NCI-H774 (cell line): ENCODE results near the gene SORCS2.

Source experiments
- DNase-seq: peaks from one replicate; lab custom pipeline; 2025; lab: John Stamatoyannopoulos, UW

The SORCS2 gene

DNA sequence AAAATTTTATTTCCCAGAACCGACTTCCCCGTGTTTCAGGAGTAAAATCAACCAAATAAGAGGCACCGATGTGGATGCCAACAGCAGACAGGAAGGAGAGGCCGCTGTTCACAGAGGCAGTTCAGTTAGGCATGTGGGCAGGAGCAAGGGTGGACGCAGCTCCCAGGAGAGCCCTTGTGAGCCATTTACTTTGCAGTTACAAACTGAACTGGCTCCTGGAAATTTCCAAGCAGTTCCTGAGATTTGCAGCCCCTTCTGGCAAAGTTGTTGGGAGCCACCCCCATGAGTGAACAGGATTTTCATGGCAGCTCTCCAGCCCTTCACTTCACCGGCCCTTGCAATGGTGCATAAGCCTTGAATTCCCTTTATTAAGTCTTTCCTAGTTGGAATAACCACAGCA is 558.2 kb downstream of the SORCS2 start:
- no peak for DNase-seq

DNA sequence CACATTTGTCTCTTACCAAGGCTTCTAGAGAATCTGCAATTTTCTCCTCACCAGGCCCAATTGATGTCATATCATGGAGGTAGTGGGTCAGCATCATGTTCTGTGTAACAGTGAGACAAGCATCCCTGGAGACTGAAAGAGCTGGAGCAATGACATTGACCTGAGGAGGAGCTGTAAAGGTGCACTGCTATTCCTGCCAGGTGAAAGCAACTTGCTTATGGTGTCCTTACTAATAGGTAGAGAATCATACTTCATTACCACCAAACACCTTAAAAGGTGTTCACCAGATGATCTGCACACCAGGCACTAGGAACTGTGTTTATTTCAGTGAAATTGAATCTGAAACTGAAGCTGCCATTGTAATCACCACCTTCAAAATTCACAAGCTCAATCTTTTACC is 558.6 kb downstream of the SORCS2 start:
- no peak for DNase-seq

DNA sequence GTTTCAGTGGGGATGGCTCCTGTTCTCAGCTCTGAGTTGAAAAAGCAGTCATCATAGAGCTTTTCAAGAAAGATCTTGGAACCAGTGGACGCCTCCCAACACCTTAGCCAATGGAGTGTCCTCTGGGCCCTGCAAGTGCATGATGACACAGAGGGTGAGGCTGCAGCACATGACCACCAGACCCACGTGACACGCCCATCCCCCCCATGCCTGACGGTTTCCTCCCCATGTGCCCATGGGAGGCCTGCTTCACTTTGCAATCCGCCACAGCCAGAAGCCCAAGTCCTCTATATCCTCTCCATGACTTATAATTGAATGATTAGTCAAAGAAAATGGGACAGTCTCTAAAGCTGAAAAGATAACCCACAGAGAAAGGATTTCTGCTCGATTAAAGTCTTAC is 560.3 kb downstream of the SORCS2 start:
- no peak for DNase-seq

DNA sequence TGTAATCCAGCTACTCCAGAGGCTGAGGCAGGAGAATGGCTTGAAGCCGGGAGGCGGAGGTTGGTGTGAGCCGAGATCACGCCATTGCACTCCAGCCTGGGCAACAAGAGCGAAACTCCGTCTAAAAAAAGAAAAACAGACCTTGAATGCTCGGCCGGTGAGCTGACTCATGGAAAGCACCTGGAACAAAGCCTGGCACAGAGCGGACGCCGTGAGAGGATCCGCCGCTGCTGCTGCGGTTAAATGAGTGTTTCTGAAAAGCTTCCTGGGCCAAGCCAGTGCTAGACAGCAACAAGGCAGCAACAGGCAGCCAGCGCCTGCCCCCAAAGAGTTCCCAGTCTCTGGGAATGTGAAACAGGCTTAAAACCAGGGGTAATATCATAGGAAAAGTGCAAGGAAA is 560.9 kb downstream of the SORCS2 start:
- no peak for DNase-seq

DNA sequence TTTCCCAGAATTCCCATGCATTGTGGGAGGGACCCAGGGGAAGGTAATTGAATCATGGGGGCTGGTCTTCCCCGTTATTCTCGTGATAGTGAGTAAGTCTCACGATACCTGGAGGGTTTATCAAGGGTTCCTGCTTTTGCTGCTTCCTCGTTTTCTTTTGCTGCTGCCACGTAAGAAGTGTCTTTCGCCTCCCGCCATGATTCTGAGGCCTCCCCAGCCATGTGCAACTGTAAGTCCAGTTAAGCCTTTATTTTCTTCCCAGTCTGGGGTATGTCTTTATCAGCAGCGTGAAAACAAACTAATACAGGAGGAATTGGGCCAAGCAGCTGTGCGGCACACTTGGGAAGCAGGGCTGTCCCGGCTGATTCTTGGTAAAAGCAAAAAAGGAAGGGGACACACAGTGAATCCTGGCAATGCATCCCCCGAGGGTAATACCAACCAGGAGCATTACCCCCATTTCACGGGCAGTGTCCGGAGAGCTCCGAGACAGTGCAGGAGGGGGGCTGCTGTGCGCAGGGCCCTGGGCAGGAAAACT is 561.7 kb downstream of the SORCS2 start:
- DNase-seq: peak; percentile 28

DNA sequence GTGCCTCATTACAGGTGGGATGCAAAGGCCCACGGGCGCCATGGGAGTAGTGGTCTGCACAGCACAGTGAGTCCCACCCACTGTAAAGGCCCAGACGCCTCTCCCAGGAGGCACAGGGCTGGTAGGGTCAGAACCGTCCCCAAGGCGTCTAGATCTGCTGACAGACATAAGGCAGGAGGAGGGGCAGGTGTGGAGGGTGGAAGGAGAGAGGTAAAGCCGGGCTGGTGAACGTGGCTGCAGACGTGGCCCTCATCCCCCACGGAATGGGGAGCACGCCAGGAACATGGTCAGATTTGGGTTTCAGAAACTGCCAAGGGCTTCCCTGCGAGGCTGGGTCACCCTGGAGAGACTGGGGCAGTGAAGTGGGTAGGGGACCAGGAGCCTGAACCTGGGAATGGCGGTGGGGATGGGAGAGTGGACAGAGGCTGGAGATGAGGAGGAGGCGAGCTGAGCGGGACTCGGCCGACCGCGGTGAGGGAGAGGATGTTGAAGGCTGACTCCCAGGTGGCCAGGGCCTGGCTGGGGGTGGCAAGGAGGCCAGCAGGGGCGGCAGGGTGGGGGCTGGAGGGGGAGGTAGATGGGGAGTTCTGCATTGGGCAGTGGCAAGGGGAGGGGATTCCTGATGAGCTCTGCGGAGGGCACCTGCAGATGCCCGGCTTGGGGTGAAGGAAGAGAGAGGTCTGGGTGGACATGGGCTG is 562.4 kb downstream of the SORCS2 start:
- DNase-seq: no peak

DNA sequence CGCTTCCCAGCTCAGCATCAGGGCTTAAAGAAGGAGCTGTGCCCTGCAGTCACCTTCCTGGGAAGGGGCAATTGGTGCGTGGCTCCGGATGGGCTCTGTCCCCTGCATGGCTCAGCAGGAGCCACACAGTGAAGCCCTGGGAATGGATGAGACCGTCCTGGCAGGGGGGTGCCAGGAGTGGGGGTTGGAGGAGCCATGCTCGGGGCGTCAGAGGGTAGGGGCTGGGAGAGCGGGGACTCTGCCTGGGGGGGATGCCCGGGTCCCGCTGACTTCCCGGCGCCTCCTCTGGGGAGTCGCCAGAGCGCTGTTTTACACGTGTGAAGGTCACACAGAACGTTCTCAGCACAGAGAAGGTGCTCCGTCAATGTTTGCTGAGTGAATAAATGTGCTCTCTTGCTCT is 563.2 kb downstream of the SORCS2 start:
- DNase-seq: no peak

DNA sequence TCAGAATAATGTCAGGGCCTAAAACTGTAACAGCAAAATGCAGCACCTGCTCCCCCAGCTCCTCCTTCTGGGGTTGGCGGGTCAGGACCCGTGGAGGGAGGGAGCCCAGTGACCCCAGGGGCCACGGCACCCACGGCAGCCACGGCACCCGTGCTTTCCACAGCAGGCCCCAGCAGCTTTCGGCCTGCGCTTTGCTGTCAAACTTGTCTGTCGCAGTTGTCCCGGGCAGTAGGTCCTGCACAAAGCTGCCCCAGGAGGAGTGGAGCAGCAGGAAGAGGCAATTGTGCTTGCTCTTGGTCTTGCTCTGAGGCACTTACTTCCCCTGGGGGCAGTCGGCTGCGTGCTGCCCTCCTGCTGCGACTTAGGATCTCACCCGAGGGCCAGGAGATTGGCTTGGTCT is 563.7 kb downstream of the SORCS2 start:
- no peak for DNase-seq

DNA sequence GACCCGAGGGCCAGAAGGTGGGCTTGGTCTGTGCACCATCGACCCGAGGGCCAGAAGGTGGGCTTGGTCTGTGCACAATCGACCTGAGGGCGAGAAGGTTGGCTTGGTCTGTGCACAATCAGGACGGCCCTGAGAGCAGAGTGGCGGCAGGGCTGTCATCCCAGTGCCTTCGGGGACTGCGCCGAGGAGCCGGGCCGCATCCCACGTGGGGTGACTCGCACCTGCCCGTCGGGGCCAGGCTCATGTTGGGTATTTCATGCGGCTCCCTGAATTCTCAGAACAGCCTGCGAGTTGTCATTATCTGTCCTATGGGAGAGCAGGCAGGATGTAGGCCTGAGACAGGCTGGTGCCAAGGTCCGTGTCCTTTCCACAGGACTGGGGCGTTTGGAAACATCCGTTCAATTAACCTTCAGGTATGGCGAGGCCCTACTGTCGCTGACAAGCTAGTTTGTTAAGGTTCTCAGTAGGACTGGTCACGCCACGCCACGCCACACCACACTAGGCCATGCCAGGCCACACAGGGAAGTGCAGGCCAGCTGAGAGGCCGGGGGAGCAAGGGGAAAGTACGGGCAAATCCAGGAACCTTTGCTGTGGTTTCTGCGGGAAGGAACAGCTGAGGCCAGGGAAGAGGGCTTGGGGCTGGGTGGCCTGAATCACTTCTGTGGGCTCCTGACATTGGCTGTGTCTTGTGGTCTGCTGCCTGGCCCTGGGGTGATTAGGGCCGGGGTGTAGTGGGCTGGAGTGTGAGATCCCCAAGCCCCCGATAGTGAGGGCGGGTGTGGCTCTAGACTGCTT is 564.4 kb downstream of the SORCS2 start:
- no peak for DNase-seq

DNA sequence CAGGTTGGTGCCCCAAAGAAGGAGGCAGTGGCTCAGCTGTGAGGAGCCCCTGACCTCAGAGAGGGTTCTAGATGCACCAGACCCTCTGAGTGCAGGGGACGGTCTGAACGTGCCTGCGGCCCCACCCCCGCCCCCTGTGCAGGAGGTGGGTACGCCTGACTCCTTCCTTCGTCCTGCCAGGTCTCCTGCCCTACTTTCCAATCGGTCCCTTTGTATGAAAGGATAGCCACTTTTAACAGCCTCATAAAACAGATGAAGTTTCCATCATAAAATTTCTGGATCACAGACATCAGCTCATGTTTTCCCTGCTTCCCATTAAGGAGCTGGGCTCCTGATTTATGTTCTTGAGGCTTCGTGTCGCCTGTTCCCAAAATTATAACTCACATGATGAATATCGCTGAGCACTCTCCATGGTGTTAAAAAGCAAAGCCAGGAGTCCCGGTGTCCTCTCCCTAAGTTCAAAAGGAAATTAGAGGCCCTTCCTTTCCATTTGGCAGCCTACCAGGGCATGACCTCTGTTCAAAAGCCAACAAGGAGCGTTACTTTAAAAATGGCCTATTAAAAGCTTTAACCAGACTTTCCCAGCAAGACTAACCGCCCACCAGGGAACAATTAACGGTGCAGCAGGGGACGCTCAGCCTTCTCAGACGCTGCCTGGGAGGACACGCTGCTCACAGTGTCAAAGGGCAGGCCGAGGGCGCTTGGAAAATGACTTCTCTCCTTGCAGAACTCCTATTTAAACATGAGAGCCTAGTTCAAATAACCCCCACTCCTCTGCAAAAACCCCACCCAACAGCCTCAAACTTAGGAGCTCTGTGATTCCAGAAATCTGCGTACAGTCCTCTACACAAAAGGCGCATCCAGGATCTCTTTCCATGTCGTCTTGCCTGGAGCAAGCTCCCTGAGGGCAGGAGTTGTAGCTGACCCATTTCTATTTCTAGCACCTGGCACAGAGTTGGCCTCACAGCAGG is 565.4 kb downstream of the SORCS2 start:
- DNase-seq: no peak

DNA sequence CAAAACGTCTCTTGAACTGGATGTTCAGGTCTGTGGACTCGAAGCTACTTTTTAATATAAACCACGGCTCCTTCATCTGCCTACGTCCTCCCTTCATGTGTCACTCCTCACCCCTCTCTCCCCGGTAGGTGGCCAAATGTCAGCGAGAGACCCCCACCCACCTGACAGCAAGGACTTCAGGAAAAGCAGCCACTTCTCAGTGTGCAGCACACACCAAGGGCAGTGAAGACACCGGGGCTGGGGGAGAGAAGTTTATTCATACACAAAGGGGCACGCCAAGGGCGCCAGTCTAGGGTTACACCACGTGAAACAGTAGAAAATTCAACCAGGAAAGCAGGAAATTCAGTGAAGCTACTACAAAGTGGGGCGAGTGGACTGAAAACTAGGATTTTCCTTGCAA is 566.1 kb downstream of the SORCS2 start:
- DNase-seq: no peak

DNA sequence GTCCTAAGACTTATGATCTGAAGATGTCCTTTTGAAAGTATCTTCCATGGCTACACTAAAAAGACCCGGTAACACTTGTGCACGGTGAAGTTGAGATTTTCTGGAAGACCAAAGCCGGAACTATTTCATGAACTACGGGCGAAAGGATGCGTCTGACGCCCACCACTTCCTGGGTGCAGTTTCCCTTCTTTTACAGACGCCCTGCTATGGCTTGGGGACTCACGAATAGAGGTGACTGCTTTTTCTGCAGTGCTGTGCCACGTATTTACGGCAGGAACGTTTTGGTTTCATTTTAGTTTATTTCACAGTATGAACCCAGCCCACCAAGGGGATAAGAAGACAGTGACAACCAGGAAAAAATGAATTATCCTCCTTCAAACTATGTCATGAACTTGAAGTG is 566.9 kb downstream of the SORCS2 start:
- DNase-seq: no peak

DNA sequence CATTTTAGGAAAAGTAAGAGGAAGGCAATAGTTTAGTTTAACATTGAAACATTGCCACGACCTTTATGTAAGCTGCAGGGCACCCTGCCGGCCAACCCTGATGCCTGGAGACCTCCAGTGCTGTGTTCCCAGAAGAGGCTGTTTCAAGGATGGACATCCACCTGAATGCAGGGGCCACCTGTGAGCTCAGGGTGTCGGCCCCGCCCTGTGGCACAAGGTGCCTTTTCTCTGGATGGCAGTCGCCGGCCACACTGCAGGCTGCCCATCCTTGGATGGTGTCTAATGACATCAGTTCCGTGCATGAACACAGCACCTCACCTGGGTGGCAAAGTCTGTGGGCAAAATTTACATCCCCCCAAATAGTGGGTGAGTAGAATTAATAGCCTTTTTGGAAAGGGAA is 567.3 kb downstream of the SORCS2 start:
- no peak for DNase-seq

DNA sequence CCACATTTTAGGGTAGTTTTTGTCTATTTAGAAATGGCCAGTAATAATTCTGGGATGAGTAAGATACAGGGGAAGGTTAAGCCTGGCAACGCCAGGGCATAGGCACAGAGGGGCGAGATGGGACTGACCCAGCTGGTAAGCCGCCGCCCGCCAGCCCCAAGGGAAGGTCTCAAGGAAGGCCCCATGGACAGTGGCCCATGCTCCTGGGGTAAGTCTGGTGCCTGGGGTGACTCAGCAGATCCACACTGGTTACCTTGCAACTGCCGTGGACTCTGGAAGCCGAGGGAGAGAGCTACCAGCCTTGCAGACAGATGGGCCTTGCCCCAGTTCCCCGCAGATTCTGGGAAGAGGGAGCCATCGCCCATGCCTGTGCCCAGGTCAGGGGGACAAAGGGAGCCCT is 567.9 kb downstream of the SORCS2 start:
- no peak for DNase-seq

DNA sequence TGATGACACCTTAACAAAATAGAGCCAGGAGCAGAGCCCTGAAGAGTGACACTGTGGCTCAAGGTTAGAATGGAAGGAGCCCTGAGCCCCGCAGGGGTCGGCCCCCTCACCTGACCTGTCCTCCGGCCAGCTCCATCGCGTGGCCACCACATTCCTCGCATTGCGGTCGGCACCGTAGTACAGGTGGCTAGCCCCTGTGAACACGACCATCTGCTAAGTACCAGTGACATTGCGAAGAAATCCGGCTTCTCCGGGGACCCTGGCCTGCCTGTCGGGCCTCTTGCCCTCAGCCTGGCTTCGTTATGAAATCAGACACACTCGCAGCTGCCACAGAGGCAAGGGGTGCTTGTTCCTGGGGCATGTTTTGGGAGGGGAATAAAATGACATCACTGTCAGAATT is 568.4 kb downstream of the SORCS2 start:
- DNase-seq: no peak

DNA sequence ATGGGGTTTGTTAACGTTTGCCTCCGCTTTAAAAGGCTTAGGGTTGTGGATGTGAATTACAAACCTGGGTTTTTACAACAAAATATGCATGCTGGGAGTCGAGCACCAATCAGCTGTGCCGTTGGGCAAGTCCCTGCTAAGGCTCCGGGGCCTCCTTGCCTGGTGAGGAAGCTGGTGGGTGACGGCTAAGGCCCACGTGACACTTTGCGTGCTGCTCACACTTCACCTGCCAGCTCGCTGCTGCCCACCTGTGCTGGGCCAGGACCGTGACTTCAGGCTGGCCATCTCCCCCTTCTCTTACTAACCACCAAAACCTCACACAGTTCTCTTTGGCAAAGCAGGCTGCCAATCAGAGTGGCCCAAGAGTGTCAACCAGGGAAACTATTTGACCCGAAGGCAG is 569.0 kb downstream of the SORCS2 start:
- DNase-seq: no peak

DNA sequence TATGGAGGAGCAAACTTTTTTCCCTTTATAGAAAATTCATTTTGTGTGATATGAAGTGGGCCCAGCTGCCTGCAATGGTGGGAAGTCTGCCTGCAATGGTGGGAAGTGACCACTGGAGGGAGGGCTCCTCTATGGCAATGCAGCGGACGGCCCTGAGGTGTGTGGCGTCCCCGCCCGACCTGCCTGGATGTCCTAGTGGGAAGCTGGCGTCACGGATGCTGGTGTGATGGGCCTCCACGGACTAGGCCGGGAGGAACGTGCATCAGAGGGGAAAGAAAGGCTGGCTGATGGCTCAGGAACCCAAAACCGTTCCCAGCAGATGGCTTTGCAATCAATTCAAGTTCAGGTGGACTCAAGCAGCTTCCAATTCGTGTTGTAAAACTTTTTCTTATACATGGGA is 569.4 kb downstream of the SORCS2 start:
- no peak for DNase-seq

DNA sequence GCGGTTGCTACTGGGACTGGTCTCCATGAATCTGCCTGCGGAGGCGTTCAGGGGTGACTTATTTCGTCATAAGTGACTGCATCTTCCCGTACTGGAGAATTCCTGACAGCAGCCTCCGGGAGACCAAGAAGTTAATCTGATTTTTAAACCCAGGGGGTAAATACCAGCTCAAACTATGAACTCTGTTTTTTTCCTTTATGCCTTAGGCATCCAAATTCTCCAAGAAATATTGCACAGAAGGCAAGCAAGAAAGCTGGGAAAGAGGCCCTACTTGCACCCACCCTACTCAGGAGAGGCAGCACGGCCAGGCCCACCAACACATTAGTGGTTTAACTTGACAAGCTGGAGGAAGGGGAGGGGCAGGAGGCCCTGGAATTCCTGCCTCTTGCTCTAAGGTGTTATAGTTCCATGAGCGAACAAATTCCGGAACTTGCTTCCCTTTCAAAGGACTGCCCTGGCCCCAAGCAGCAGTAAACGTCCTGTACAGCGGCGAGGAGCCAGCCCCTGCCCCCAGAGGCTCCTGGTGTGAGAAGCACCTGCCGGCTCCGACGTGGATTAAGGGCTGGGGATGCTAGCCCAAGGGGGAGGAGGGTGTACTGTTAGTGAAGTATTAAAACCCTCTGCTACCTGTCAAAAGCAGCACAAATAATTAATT is 570.2 kb downstream of the SORCS2 start:
- no peak for DNase-seq

DNA sequence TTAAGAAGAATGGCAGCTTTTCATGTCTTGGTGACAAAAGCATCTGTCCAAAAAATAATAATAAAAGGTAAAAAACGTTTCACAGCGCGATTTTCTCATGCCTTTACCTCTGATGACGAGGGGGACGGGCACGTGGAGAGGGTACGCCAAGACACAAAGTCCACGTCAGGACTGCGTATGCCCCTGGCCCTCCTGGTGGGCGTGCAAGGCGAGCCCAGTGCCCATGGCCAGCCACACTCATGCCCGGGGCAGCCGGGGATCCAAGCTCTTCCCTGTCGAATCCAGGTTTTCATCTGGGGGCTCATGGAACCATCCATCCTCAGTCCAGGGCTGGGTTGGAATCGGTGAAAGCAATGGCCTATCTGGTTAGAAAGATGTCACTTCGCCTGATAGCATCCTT is 570.8 kb downstream of the SORCS2 start:
- no peak for DNase-seq

DNA sequence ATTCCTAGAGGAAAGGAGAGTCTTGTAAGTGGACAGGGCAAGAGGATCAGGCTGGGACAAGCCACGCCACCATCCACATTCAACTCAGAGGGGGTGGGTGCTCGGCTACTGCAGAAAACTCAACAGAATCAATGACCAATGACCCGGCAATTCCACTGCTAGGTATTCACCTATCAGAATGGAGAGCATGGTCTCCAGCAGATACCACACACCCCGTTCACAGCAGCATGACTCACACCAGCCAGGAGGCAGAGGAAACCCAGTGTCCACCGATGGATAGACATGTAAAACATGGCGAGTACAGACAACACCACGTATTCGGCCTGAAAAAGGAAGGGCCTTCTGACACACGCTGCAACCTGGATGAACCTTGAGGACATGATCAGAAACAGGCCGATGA is 571.5 kb downstream of the SORCS2 start:
- DNase-seq: no peak

DNA sequence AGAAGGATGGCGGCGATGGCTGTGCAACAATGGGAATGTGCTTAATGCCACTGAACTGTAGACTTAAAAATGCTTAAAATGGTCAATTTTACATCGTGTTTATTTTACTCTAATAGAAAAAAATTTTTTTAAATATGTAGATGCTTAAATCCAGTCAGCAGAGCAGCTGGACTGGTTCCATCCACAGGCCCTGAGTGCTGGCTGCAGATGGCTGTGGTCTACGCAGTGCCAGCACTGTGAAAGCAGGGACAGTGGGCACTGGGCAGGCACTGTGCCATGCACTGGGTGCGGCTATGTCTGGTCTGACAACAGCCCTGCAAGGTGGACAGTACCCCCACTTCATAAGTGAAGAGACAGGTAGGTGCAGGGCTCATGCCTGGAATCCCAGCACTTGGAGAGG is 572.1 kb downstream of the SORCS2 start:
- no peak for DNase-seq

DNA sequence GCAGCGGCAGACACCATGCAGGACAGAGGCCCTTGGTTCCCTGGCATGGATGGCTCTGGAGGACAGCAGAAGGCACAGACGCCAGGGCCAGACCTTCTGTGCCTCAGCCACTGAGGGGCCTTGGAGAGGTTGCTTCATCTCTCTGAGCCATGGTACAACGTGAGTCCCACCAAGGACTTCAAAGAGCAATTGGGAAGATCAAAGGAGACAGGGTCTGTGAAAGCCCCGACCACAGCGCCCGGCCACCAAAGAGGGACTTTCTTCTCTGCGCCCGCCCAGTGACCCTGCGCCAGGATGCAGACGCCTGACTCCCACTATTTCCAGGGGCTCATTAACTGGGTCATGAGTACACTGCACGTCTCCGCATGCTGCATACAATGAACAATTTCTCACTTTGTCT is 573.3 kb downstream of the SORCS2 start:
- no peak for DNase-seq
